ENCODE data around the gene SOHLH2. TPM values are rescaled to one million over a fixed set of nuclear protein-coding genes. Genes with fewer than 3 reads are reported as not detected.

Gene SOHLH2
- total RNA-seq, result 0.32 and 0.43 TPM in 2 replicates

GRCh38 chr13:36214163-36214921, at the start of gene SOHLH2:
Gene SOHLH2, minus strand, starts transcription at chr13:36214556. Its CDS starts 30 bp downstream, at chr13:36214526.
- DNase-seq (ENCODE audit: low read depth), result no peak

GRCh38 chr13:36261976-36262375, 47.6 kb upstream of the SOHLH2 start:
- no peak for TF ChIP-seq CTCF (IDR thresholded peaks at IDR 0.05; ENCODE audit: insufficient read depth, low read depth, low read length)
- no peak for DNase-seq (ENCODE audit: low read depth)
- no peak overlapping the region for H3K4me3 ChIP-seq (ENCODE audit: low read depth, low read length)

More at GRCh38 chr13:36214163-36214921, at the start of gene SOHLH2:
- TF ChIP-seq CTCF (IDR thresholded peaks at IDR 0.05; ENCODE audit: insufficient read depth, low read depth, low read length), result no peak
- no peak within 1 kb of the TSS for H3K4me3 ChIP-seq (ENCODE audit: low read depth, low read length)

- no peak for TF ChIP-seq CTCF (IDR thresholded peaks at IDR 0.05; ENCODE audit: insufficient read depth, low read depth, low read length)
- no peak overlapping the region for H3K4me3 ChIP-seq (ENCODE audit: low read depth, low read length)
- no peak for DNase-seq (ENCODE audit: low read depth)
These were observed 46.7 kb upstream of the SOHLH2 start for GRCh38 chr13:36261011-36261410.

- TF ChIP-seq CTCF (IDR thresholded peaks at IDR 0.05; ENCODE audit: insufficient read depth, low read depth, low read length), result no peak
- no peak overlapping the region for H3K4me3 ChIP-seq (ENCODE audit: low read depth, low read length)
- no peak for DNase-seq (ENCODE audit: low read depth)
These were observed 45.2 kb upstream of the SOHLH2 start for GRCh38 chr13:36259361-36260137.

- H3K4me3 ChIP-seq (ENCODE audit: low read depth, low read length), result no peak overlapping the region
These were observed 44.5 kb upstream of the SOHLH2 start for GRCh38 chr13:36258831-36259230.

GRCh38 chr13:36251526-36251925, 37.2 kb upstream of the SOHLH2 start:
- H3K4me3 ChIP-seq (ENCODE audit: low read depth, low read length), result no peak overlapping the region
- no peak for DNase-seq (ENCODE audit: low read depth)
- TF ChIP-seq CTCF (IDR thresholded peaks at IDR 0.05; ENCODE audit: insufficient read depth, low read depth, low read length), result no peak

More at GRCh38 chr13:36258831-36259230, 44.5 kb upstream of the SOHLH2 start:
- DNase-seq (ENCODE audit: low read depth), result no peak
- TF ChIP-seq CTCF (IDR thresholded peaks at IDR 0.05; ENCODE audit: insufficient read depth, low read depth, low read length), result no peak
